Gastrocnemius medialis (tissue), 4 donors: Measurements from ENCODE around the gene OR4D10. TPM values are rescaled to one million over a fixed set of nuclear protein-coding genes. Genes with fewer than 3 reads are reported as not detected.

Source experiments
- ATAC-seq, 2 donors: fragments of 150-250 bp; one replicate each; pipeline ENCODE4 v1.9.1; 2016
- DNase-seq, 2 donors: peaks; one replicate each; pipeline ENCODE4 v3.0.0-alpha.2; 2019
- H3K27ac ChIP-seq, 4 donors: fragments of 200-600 bp; sonication (generic); 1 replicate in 1 of 4; 2 replicates in 3 of 4; pipeline ENCODE4 v1.5.1; 2016 to 2018; ENCODE audit warnings: mild to moderate bottlenecking in 2 of 4, moderate library complexity in 1 of 4
- H3K27me3 ChIP-seq, 3 donors: fragments of 200-600 bp; sonication (generic) in 2 of 3; 1 replicate in 1 of 3; 2 replicates in 2 of 3; pipeline versions ENCODE4 v1.5.1 to v1.6.0; 2016 to 2019; ENCODE audit warnings: mild to moderate bottlenecking in 1 of 3, moderate library complexity in 1 of 3
- H3K36me3 ChIP-seq, 2 donors: fragments of 200-600 bp; sonication (generic) in 1 of 2; one replicate each; pipeline ENCODE4 v1.5.1; 2017 to 2018
- H3K4me1 ChIP-seq, 2 donors: fragments of 200-600 bp; sonication (generic) in 1 of 2; one replicate each; pipeline ENCODE4 v1.5.1; 2016 to 2017; ENCODE audit warnings: mild to moderate bottlenecking in 2 of 2
- H3K4me3 ChIP-seq, 4 donors: fragments of 200-600 bp; sonication (generic) in 3 of 4; 1 replicate in 1 of 4; 2 replicates in 3 of 4; pipeline ENCODE4 v1.5.1; 2016 to 2019; ENCODE audit warnings: mild to moderate bottlenecking in 2 of 4
- H3K9me3 ChIP-seq, 3 donors: fragments of 200-600 bp; sonication (generic) in 2 of 3; 1 replicate in 1 of 3; 2 replicates in 2 of 3; pipeline ENCODE4 v1.5.1; 2016 to 2019
- CTCF ChIP-seq, 5 experiments: fragments of 450-650 bp in 3 of 5; fragments of 200-600 bp in 2 of 5; sonication (generic) in 2 of 5; IDR thresholded peaks in 4 of 5; conservative IDR thresholded peaks in 1 of 5; 1 replicate in 4 of 5; 2 replicates in 1 of 5; pipeline ENCODE4 v1.5.1; 2016 to 2019; ENCODE audit warnings: antibody characterized with exemption in 5 of 5, mild to moderate bottlenecking in 3 of 5, moderate library complexity in 3 of 5
- POLR2A ChIP-seq, 2 donors: fragments of 450-650 bp; IDR thresholded peaks; one replicate each; pipeline ENCODE4 v1.6.1; 2017; ENCODE audit warnings: antibody characterized with exemption in 2 of 2, mild to moderate bottlenecking in 2 of 2, moderate library complexity in 2 of 2
- in situ Hi-C, 4 donors: fragments of 200-750 bp; cut with MboI; loops; one replicate each; pipeline versions ENCODE4 v1.15.0 to v1.8.0; 2017; ENCODE audit warnings: low sequenced_read_pairs in 4 of 4
- intact Hi-C: fragments of 100-400 bp; cut with DNase I; formaldehyde crosslinking; loops from one replicate; pipeline ENCODE4 v1.15.1; 2023; ENCODE audit warnings: low total_unique reads
- total RNA-seq, 4 donors: library from RNA; depleted of rRNA; stranded (reverse); fragments of >200 nt; gene quantifications; one replicate each; pipeline versions ENCODE4 v1.1.0 to v1.2.3, GENCODE V29; 2016

The OR4D10 gene
- total RNA-seq, 4 donors from 2014 or later: not detected

DNA sequence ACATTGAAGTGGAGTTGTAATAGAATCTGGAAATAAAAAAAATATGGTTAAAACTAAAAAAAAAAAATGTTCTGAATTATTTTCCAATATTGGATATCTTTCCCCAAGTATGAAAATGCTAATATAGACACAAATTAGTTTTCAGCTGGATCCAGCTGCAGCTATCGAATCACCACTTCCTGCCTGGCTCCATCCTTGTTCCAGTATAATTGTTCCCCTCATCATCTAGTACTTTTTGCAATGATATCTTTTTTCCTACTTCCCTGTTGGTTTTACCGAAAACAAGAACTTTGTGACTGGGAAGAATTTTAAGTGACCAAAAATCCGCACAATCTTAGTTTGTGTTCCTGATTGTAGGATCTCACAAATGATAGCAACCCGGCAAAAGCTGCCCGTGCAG lies 47.6 kb downstream of the OR4D10 start:
- Histone ChIP-seq H3K4me3 (no peak overlapping the region), H3K4me1 (no peaks in the 10 kb centered on the region), H3K9me3 (no peaks in the 10 kb centered on the region), H3K27me3 (no peaks in the 10 kb centered on the region), H3K27ac (no peak overlapping the region), H3K36me3 (no peaks in the 10 kb centered on the region)
- TF ChIP-seq CTCF (IDR thresholded peaks at IDR 0.05 in 4 of 5, conservative IDR thresholded peaks at IDR 0.05 in 1 of 5) (no peak), POLR2A (IDR thresholded peaks at IDR 0.05) (no peak)
- no peak for DNase-seq
- intact Hi-C loops: no loop called here
- ATAC-seq: no peak
- in situ Hi-C loops: no loop called here

DNA sequence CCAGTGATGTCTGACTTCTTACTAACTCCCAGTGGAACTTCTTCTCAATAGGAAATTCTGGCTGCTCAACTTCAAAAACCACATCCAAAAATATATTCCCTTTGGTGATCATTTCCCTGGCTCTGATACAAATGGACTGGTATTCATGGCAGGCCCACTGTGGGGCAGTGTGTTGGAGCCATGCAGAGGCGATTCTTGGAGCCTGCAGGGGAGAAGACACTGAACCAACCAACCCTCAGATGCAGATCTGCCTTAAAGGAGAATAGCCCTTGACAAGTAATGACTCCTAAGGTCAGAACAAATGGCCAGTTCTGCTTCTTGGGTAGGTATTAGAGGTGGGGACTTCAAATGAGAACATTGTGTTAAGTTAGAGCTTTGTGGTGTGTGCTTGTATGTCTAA lies 50.4 kb downstream of the OR4D10 start:
- TF ChIP-seq POLR2A (IDR thresholded peaks at IDR 0.05): no peak
- TF ChIP-seq CTCF (IDR thresholded peaks at IDR 0.05 in 4 of 5, conservative IDR thresholded peaks at IDR 0.05 in 1 of 5): no peak

GRCh38 chr11:59528711-59529110 lies 55.6 kb downstream of the OR4D10 start:
- Histone ChIP-seq H3K4me1 (no peaks in the 10 kb centered on the region), H3K27me3 (no peaks in the 10 kb centered on the region), H3K4me3 (no peak overlapping the region), H3K36me3 (no peaks in the 10 kb centered on the region), H3K9me3 (no peaks in the 10 kb centered on the region), H3K27ac (no peak overlapping the region)
- DNase-seq (no peak), ATAC-seq (no peak)
- in situ Hi-C loops (loop anchor here in 1 of 4 donors (25.0 kb wide), 1 partner anchor 284 kb away; the partner anchor contains the start of gene MRPL16), intact Hi-C loops (no loop called here)
- TF ChIP-seq CTCF (IDR thresholded peaks at IDR 0.05 in 4 of 5, conservative IDR thresholded peaks at IDR 0.05 in 1 of 5): no peak
- TF ChIP-seq POLR2A (IDR thresholded peaks at IDR 0.05): no peak

More for the DNA sequence above, 50.4 kb downstream of the OR4D10 start:
- Histone ChIP-seq H3K4me1 (no peaks in the 10 kb centered on the region), H3K9me3 (no peaks in the 10 kb centered on the region), H3K27ac (no peak overlapping the region), H3K36me3 (no peaks in the 10 kb centered on the region), H3K4me3 (no peak overlapping the region), H3K27me3 (no peaks in the 10 kb centered on the region)
- in situ Hi-C loops: no loop called here
- intact Hi-C loops: no loop called here
- DNase-seq (no peak), ATAC-seq (no peak)

Other genes starting within 250 kb of the OR4D10 start
- gene OR5AN1, start 114.4 kb upstream of the OR4D10 start, total RNA-seq: not detected
- not detected for gene OR5A2, start 46.9 kb upstream of the OR4D10 start, total RNA-seq
- not detected for gene OR5A1, start 36.8 kb upstream of the OR4D10 start, total RNA-seq
- not detected for gene OR4D6, start 16.4 kb upstream of the OR4D10 start, total RNA-seq
- not detected for gene OR4D11, start 30.3 kb downstream of the OR4D10 start, total RNA-seq
- gene OR4D9, start 38.2 kb downstream of the OR4D10 start, total RNA-seq: not detected
- 10 to 100 TPM; 27.4 to 45.2 (median 34.9) TPM for gene OSBP, start 142.5 kb downstream of the OR4D10 start, total RNA-seq
- 10 to 100 TPM; 19.0 to 29.9 (median 26.2) TPM for gene PATL1, start 195.7 kb downstream of the OR4D10 start, total RNA-seq
- gene OR10V1, start 240.5 kb downstream of the OR4D10 start, total RNA-seq: not detected